HepG2 (cell line): Measurements from ENCODE around the gene SKI. TPM values are rescaled to one million over a fixed set of nuclear protein-coding genes. Genes with fewer than 3 reads are reported as not detected.

Experiments
- ATAC-seq: fragments of 200-7000 bp; cut with Tn5 transposase; 3 replicates; pipeline ENCODE4 v1.9.1; 2020; ENCODE audit warnings: mild to moderate bottlenecking, moderate library complexity
- BruUV-seq: library from RNA; stranded (reverse); fragments of 400-500 nt; replicated peaks from 2 replicates; lab custom pipeline; 2021; lab: Mats Ljungman, UMichigan
- CTCF ChIA-PET: fragments of 300-600 bp; formaldehyde crosslinking; extraction: SDS; loops from one replicate; lab custom pipeline; 2021; ENCODE audit warnings: low total read pairs, inconsistent platforms, low intra/inter-chr PET ratio; lab: Yijun Ruan, JAX
- POLR2A ChIA-PET: fragments of 350-600 bp; sonication (Branson Sonifier 250); formaldehyde crosslinking; loops from one replicate; lab custom pipeline; 2020; ENCODE audit warnings: antibody characterized with exemption, inconsistent platforms; lab: Yijun Ruan, JAX
- DNase-seq: peaks from one replicate; pipeline ENCODE4 v3.0.0-alpha.2; 2015; ENCODE audit warnings: low spot score
- FAIRE-seq: peaks from 3 replicates; lab custom pipeline; 2011; peaks lifted over from hg19 to GRCh38; lab: Jason Lieb, UNC
- H2AFZ ChIP-seq: one replicate; pipeline ENCODE4 v1.6.1; 2011; ENCODE audit warnings: low read length, inconsistent platforms
- H3K27ac ChIP-seq: fragments of 300-600 bp; 3 replicates; pipeline ENCODE4 v1.8.0; 2011; ENCODE audit warnings: mixed run types, mild to moderate bottlenecking, mixed read lengths, low read length, inconsistent platforms; ENCODE audit not compliant: insufficient read depth; ENCODE audit errors: extremely low read length
- H3K27me3 ChIP-seq, 2 experiments: fragments of 200-600 bp in 1 of 2; 2 replicates in 1 of 2; 3 replicates in 1 of 2; pipeline versions ENCODE4 v1.6.0 to v1.8.0; 2011; ENCODE audit warnings: low read length in 2 of 2, mild to moderate bottlenecking in 2 of 2, moderate library complexity in 2 of 2, inconsistent platforms in 1 of 2; ENCODE audit not compliant: insufficient read depth in 2 of 2, control insufficient read depth in 1 of 2
- H3K36me3 ChIP-seq, 2 experiments: fragments of 200-600 bp in 1 of 2; replicated peaks in 1 of 2; 2 replicates in 1 of 2; 3 replicates in 1 of 2; pipeline versions ENCODE4 v1.5.1 to v1.8.0; 2011; ENCODE audit warnings: low read length in 2 of 2, inconsistent platforms in 1 of 2; ENCODE audit not compliant: insufficient read depth in 2 of 2, control insufficient read depth in 1 of 2
- H3K4me1 ChIP-seq: 2 replicates; pipeline ENCODE4 v1.5.1; 2012; ENCODE audit warnings: low read length, inconsistent platforms; ENCODE audit not compliant: insufficient read depth
- H3K4me2 ChIP-seq: 2 replicates; pipeline ENCODE4 v1.6.0; 2011; ENCODE audit warnings: low read depth, low read length, inconsistent platforms
- H3K4me3 ChIP-seq, 3 experiments: fragments of 200-600 bp in 1 of 3; sonication (generic), shearing (Covaris generic) in 1 of 3; replicated peaks in 1 of 3; 2 replicates each; pipeline ENCODE4 v1.5.1; 2011 to 2016; ENCODE audit warnings: low read length in 3 of 3, inconsistent platforms in 2 of 3, low read depth in 2 of 3, mild to moderate bottlenecking in 2 of 3, control low read depth in 1 of 3, mixed read lengths in 1 of 3; ENCODE audit not compliant: insufficient read depth in 1 of 3
- H3K79me2 ChIP-seq: one replicate; pipeline ENCODE4 v1.6.1; 2011; ENCODE audit warnings: low read length, inconsistent platforms; ENCODE audit not compliant: insufficient read depth
- H3K9ac ChIP-seq: 2 replicates; pipeline ENCODE4 v1.6.0; 2011; ENCODE audit warnings: mild to moderate bottlenecking, low read depth, low read length, inconsistent platforms; ENCODE audit not compliant: insufficient read depth
- H3K9me3 ChIP-seq: 2 replicates; pipeline ENCODE4 v1.5.1; 2012; ENCODE audit warnings: mild to moderate bottlenecking, low read length
- H4K20me1 ChIP-seq: 2 replicates; pipeline ENCODE4 v1.6.0; 2011; ENCODE audit warnings: inconsistent platforms, mild to moderate bottlenecking, low read length, moderate library complexity; ENCODE audit not compliant: insufficient read depth
- EED ChIP-seq: sonication (generic); formaldehyde crosslinking; IDR thresholded peaks from 2 replicates; pipeline ENCODE4 v1.5.0; 2020; ENCODE audit warnings: mild to moderate bottlenecking, missing genetic modification reagents
- HNRNPUL1 ChIP-seq: fragments of 200-400 bp; formaldehyde crosslinking; IDR thresholded peaks from 2 replicates; pipeline ENCODE4 v1.6.1; 2017; ENCODE audit warnings: low read depth, mild to moderate bottlenecking, low read length, moderate library complexity
- JUN ChIP-seq: sonication (generic); formaldehyde crosslinking; IDR thresholded peaks from 2 replicates; pipeline ENCODE4 v1.4.0; 2020; ENCODE audit warnings: mild to moderate bottlenecking, missing genetic modification reagents
- KMT2B ChIP-seq: IDR thresholded peaks from 2 replicates; pipeline ENCODE4 v1.6.1; 2016; ENCODE audit warnings: missing genetic modification reagents, missing compliant biosample characterization
- PHB2 ChIP-seq: fragments of 450-650 bp; IDR thresholded peaks from 2 replicates; pipeline ENCODE4 v1.6.1; 2018; ENCODE audit not compliant: partially characterized antibody
- ZBTB46 ChIP-seq: sonication (generic); formaldehyde crosslinking; IDR thresholded peaks from 2 replicates; pipeline ENCODE4 v1.4.0; 2020; ENCODE audit warnings: mild to moderate bottlenecking, missing genetic modification reagents, borderline replicate concordance
- WGBS: methylation state at CpG from one replicate; pipeline ENCODE4 v1.1.6; 2017; ENCODE audit warnings: low lambda C conversion rate; 5-methylcytosine and 5-hydroxymethylcytosine counted together
- in situ Hi-C: cut with HindIII; loops from 2 replicates; pipeline ENCODE4 v1.10.0; 2017; ENCODE audit warnings: low pct_unique_long_range_greater_than_20kb; ENCODE audit not compliant: extremely low pct_ligation_motif_present
- intact Hi-C: fragments of 100-400 bp; cut with micrococcal nuclease; formaldehyde crosslinking; loops from one replicate; pipeline ENCODE4 v1.10.0; 2022; ENCODE audit not compliant: unreplicated experiment
- polyA plus RNA-seq, 8 experiments: library from polyadenylated mRNA; depleted of rRNA in 3 of 8; stranded (reverse) in 7 of 8; unstranded in 1 of 8; fragments of >200 nt; fragmentation: Illumina TruSeq in 4 of 8; extraction: Trizol in 4 of 8; gene quantifications; 2 replicates each; pipeline versions ENCODE4 v1.2.1 to v1.2.3, GENCODE V29; 2011 to 2016; ENCODE audit warnings: low read depth in 4 of 8, missing spikeins in 1 of 8, mixed read lengths in 1 of 8; ENCODE audit not compliant: insufficient read depth in 1 of 8
- total RNA-seq, 5 experiments: library from RNA; depleted of rRNA; stranded (reverse); fragments of >200 nt; fragmentation: Illumina TruSeq; extraction: Trizol; gene quantifications; 2 replicates each; pipeline ENCODE4 v1.2.3, GENCODE V29; 2016; ENCODE audit warnings: low read depth in 1 of 5
- TF ChIP-seq, protein P1 (sequence below): sonication (generic); formaldehyde crosslinking; IDR thresholded peaks from 2 replicates; pipeline ENCODE4 v1.5.1; 2020; ENCODE audit warnings: mild to moderate bottlenecking, missing genetic modification reagents, borderline replicate concordance
- TF ChIP-seq, protein P2 (sequence below): sonication (generic); formaldehyde crosslinking; conservative IDR thresholded peaks from 2 replicates; pipeline ENCODE4 v1.4.0; 2020; ENCODE audit warnings: missing genetic modification reagents

The SKI gene
- total and polyA plus RNA-seq, 2 of the 13 experiments (the other 11 are each of a cell fraction or from before 2014, with no cell fraction given), result 4.7 to 6.9 TPM

- in situ Hi-C loops (no loop called here), intact Hi-C loops (no loop called here)
- no peak for TF ChIP-seq ZBTB46 (CRISPR knock-in tag)
- TF ChIP-seq JUN (CRISPR knock-in tag), result no peak
- TF ChIP-seq PHB2, result no peak
- Histone ChIP-seq H3K27ac (no peak overlapping the region), H3K9ac (no peak overlapping the region), H3K4me1 (peaks cover 7% of the 10 kb centered on the region; the same call in 1 of the 2 replicates), H3K36me3 (no peaks in the 10 kb centered on the region), H3K4me2 (no peak overlapping the region), H3K79me2 (no peaks in the 10 kb centered on the region), H3K9me3 (no peaks in the 10 kb centered on the region), H3K4me3 (no peak overlapping the region), H3K27me3 (peaks cover 23 to 67% of the 10 kb centered on the region in 2 experiments; a peak in 4 of 5 replicates), H2AFZ (no peak overlapping the region), H4K20me1 (no peaks in the 10 kb centered on the region)
- POLR2A ChIA-PET, result no interaction called here
- CTCF ChIA-PET, result no interaction called here
- BruUV-seq, result no TSS peak
- WGBS, result 48% methylated on average over 18 of the region's 39 CpGs
- ATAC-seq (no peak), DNase-seq (no peak), FAIRE-seq (no peak)
Observed at GRCh38 chr1:2343023-2343935, 115.2 kb downstream of the SKI start.

DNA sequence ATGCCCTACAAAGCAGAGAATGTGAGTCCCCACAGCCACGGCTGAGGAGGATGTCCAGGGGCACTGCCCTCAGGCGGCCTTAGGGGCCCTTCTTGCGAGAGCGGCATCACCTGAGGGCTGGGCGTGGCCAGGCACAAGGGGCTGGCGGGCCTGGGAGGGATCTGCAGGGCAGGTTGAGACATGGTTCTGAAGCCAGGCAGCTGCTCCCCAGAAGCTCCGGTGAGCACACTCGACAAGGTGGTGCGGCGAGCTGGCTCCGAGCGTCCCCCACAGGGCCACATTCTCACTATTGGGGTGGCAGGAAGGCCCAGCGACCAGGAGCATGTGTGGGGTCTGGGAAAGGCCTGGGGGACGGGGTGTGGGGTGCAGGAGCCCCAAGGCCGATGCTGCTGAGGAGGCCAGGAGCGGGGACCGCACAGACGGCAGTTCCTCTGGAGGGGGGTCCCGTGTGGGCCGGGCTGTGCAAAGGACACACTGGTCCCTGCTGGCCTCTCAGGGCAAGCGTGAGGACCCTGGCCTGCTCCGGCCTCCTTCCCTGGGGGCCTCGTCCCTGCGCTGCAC, 116.1 kb downstream of the SKI start:
- Histone ChIP-seq H3K27ac (no peak overlapping the region), H4K20me1 (no peaks in the 10 kb centered on the region), H3K4me3 (no peak overlapping the region), H3K9ac (no peak overlapping the region), H2AFZ (no peak overlapping the region), H3K9me3 (no peaks in the 10 kb centered on the region), H3K4me1 (peaks cover 7% of the 10 kb centered on the region; the same call in 1 of the 2 replicates), H3K36me3 (no peaks in the 10 kb centered on the region), H3K79me2 (no peaks in the 10 kb centered on the region), H3K4me2 (no peak overlapping the region), H3K27me3 (peaks cover 23 to 64% of the 10 kb centered on the region in 2 experiments; a peak in 4 of 5 replicates)
- POLR2A ChIA-PET, result no interaction called here
- CTCF ChIA-PET, result no interaction called here
- BruUV-seq, result no TSS peak
- DNase-seq, result no peak
- ATAC-seq, result no peak
- in situ Hi-C loops, result no loop called here
- intact Hi-C loops, result no loop called here
- 0% methylated on average over 1 of the region's 24 CpGs for WGBS
- FAIRE-seq, result no peak
- TF ChIP-seq HNRNPUL1 (no peak), EED (no peak), KMT2B (CRISPR knock-in tag) (no peak)
- TF ChIP-seq, protein P1, sequence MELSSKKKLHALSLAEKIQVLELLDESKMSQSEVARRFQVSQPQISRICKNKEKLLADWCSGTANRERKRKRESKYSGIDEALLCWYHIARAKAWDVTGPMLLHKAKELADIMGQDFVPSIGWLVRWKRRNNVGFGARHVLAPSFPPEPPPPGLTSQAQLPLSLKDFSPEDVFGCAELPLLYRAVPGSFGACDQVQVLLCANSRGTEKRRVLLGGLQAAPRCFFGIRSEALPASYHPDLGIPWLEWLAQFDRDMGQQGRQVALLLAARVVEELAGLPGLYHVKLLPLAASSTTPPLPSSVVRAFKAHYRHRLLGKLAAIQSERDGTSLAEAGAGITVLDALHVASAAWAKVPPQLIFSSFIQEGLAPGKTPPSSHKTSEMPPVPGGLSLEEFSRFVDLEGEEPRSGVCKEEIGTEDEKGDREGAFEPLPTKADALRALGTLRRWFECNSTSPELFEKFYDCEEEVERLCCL (CRISPR knock-in tag), result no peak
- TF ChIP-seq, protein P2, sequence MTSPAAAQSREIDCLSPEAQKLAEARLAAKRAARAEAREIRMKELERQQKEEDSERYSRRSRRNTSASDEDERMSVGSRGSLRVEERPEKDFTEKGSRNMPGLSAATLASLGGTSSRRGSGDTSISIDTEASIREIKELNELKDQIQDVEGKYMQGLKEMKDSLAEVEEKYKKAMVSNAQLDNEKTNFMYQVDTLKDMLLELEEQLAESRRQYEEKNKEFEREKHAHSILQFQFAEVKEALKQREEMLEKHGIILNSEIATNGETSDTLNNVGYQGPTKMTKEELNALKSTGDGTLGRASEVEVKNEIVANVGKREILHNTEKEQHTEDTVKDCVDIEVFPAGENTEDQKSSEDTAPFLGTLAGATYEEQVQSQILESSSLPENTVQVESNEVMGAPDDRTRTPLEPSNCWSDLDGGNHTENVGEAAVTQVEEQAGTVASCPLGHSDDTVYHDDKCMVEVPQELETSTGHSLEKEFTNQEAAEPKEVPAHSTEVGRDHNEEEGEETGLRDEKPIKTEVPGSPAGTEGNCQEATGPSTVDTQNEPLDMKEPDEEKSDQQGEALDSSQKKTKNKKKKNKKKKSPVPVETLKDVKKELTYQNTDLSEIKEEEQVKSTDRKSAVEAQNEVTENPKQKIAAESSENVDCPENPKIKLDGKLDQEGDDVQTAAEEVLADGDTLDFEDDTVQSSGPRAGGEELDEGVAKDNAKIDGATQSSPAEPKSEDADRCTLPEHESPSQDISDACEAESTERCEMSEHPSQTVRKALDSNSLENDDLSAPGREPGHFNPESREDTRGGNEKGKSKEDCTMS (CRISPR knock-in tag), result no peak
